ENCODE measurements around the gene TUBA8.
"Not testable (repeated sequence)": the region's sequence is repeated elsewhere in the genome, so short reads cannot be mapped to it uniquely, and the experiment has no call there.

The TUBA8 gene

DNA sequence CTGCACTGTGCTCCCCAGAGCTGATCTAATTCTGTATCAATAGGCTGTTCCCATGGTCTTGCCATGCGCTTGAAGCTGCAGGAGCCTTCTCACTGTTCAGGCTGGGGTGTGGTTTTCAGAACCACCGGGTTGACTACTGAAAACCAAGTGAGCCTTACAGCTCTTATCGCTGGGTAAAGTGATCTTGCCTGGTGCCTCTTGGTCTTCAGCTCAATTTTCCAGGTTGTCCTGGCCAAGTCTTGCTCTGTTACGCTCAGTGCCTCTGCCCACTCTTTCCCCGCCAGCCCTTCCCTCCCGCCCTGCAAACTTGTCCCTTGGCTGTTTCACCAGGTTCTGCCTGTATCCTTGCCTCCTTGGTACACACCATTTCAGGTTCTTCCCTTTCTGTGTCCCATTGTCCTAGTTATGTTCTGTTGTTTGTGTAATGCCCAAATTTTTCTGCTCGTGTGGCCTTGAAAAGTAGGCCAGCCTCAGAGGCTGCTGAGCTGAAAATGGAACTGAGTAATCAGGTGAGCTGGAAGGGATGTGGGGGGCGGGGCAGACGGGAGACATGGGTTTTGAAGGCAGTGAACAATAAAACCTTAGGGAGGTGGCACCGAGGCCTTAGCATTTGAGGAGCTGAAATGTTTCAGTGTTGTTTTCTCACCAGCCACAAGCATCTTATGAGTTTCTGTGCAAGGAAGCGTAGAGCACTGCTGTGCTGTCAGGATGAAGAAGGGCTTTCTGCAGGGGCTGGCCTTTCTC, 21.6 kb upstream of the TUBA8 start:
- no peaks in the 10 kb centered on the region for H3K27me3 Mint-ChIP-seq
- H3K27ac Mint-ChIP-seq, result peak overlapping the region in 1 of 2 donors; percentile 52
- H3K4me1 Mint-ChIP-seq, result peaks cover 8% of the 10 kb centered on the region
- ATAC-seq (no peak), DNase-seq (no peak)
- H3K4me3 Mint-ChIP-seq, result peak overlapping the region in 1 of 2 donors; percentile 29
- H3K9me3 Mint-ChIP-seq, result no peaks in the 10 kb centered on the region

DNA sequence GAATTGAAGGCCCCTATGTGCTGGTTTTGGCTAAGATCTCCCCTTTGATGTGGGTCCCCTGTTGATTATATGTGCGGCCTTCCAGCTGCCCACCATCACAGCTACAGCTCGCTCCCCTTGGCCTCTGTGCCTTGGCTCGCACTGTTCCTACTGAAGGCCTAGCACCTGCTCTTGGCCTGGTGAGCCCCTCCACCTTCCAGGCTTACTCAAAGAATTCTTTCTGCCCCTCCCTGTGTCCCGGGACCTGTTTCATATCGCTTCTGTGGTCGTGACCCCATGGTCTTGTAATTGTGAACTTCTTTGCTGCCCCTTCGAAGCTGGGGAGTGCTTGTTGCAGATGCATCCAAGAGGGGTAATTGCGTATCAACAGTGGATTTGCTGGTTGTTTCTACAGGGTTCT, 20.3 kb upstream of the TUBA8 start:
- ATAC-seq (no peak), DNase-seq (no peak)
- H3K4me1 Mint-ChIP-seq, result peaks cover 16% of the 10 kb centered on the region
- H3K9me3 Mint-ChIP-seq, result no peaks in the 10 kb centered on the region
- H3K4me3 Mint-ChIP-seq, result no peak overlapping the region
- H3K27ac Mint-ChIP-seq, result no peak overlapping the region
- no peaks in the 10 kb centered on the region for H3K27me3 Mint-ChIP-seq

DNA sequence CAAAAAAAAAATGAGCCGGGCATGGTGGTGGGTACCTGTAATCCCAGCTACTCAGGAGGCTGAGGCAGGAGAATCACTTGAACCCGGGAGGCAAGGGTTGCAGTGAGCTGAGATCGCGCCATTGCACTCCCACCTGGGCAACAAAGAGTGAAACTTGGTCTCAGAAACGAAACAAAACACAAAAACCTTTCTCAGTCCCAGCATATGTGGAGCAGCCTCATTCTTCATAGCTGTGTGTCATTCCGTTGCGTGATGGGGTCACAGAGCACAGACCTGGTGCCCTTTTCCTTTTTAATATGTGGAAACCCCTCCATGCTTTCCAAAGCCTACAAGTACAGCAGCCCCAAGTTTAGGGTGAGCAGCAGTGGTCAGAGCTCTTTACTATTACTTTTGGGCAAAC, 19.1 kb upstream of the TUBA8 start:
- H3K4me1 Mint-ChIP-seq, result peaks cover 28% of the 10 kb centered on the region
- H3K27me3 Mint-ChIP-seq, result no peaks in the 10 kb centered on the region
- no peak overlapping the region for H3K27ac Mint-ChIP-seq

DNA sequence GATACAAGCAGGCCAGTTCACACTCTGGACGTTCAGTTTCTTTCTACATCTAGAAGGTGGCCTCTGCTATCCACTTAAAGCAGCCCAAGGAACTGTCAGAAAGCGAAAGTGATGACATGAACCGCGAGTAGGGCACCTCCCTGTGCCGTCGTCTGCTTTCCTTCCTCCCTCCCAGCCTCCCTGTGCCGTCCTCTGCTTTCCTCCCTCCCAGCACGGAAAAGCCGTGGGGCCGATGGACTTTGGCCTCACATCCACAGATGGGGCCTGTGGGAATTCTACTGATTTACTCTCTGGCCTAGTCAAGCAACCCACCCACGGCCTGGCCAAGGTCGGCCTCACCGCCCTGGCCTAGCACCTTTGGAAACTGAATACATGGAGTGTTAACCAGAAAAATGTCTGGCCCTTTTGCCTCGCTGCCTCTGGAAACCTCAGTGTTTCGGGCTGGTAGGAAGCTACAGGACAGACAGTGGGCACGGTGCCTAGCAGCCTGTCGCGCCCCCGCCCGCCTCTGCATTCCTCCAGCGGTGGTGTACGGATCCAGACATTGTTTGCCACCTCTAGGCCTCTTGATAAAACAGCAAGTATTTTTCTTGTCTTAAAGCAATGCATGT, 18.6 kb upstream of the TUBA8 start:
- ATAC-seq, result peak; percentile 26
- H3K4me1 Mint-ChIP-seq, result peaks cover 34% of the 10 kb centered on the region
- H3K9me3 Mint-ChIP-seq, result no peaks in the 10 kb centered on the region
- no peak for DNase-seq
- H3K27ac Mint-ChIP-seq, result no peak overlapping the region
- no peaks in the 10 kb centered on the region for H3K27me3 Mint-ChIP-seq
- no peak overlapping the region for H3K4me3 Mint-ChIP-seq

More for the DNA sequence above, 19.1 kb upstream of the TUBA8 start:
- H3K4me3 Mint-ChIP-seq, result no peak overlapping the region
- no peaks in the 10 kb centered on the region for H3K9me3 Mint-ChIP-seq
- no peak for ATAC-seq
- DNase-seq, result no peak

DNA sequence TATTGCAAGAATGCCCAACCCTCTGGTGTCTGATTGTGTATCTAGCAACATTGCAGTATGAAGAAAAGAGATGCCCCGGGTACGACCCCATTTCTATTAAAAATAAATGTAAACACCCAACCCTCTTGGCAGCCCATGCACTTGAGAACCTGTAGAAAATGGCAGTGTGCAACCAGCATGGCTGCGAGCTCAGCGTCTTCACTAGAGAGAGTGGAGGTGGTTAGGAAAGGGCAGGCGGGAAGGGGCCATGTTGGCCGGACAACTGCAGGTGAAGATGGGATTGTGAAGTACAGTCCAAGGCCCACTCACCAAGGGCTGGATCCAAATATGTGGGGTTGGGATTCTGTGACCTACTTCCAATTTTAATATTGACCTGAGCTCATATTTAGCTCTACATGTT, 16.9 kb upstream of the TUBA8 start:
- ATAC-seq (no peak), DNase-seq (no peak)
- no peaks in the 10 kb centered on the region for H3K9me3 Mint-ChIP-seq
- H3K4me3 Mint-ChIP-seq, result no peak overlapping the region
- H3K27ac Mint-ChIP-seq, result no peak overlapping the region
- no peaks in the 10 kb centered on the region for H3K27me3 Mint-ChIP-seq
- H3K4me1 Mint-ChIP-seq, result peaks cover 35% of the 10 kb centered on the region

DNA sequence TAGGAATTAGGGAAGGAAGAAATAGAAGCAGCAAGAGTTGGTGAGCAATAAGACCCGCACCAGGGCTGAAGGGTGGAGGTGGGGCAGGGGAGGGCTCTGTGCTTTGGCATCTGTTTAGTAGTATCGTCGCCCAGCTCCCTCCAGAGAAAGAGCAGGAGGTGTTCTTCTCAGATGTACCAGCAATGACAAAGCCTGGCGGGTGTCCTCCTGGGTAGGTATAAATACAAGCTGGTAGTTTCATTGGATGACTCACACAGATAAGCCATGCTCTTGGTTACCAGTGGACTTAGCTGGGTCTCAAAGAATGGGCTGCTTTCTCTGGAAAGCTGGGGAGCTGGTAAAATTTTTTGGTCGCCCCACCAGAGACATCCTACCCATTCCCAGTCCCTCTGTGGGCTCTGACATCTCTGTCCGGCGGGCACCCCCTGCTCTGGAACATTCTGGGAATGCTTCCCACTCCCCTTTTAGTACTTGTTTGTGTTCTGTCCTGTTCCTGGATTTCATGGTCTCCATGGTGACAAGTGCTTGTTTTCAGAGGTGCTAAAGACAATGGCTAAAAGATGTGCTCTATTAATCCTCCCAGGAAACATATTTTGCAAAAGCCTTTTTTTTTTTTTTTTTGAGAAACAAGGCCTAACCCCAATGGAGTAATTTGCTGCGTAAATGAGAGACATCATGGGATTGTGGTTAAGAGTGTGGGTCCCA, 15.4 kb upstream of the TUBA8 start:
- peak overlapping the region in 1 of 2 donors; percentile 89 for H3K27ac Mint-ChIP-seq
- ATAC-seq, result no peak
- H3K4me1 Mint-ChIP-seq, result peaks cover 35% of the 10 kb centered on the region
- H3K9me3 Mint-ChIP-seq, result no peaks in the 10 kb centered on the region
- H3K27me3 Mint-ChIP-seq, result no peaks in the 10 kb centered on the region
- H3K4me3 Mint-ChIP-seq, result no peak overlapping the region
- no peak for DNase-seq

DNA sequence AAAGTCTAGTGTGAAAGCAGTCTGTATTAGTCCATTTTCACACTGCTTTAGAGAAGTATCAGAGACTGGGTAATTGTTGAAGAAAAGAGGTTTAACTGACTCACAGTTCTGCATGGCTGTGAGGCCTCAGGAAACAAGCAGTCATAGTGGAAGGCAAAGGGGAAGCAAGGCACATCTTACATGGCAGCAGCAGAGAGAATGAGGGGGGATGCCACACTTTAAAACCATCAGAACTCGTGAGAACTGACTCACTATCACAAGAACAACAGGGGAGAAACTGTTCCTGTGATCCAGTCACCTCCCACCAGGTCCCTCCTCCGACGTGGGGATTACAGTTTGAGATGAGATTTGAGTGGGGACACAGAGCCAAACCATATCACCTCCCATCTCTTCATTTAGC, 13.8 kb upstream of the TUBA8 start:
- DNase-seq (no peak), ATAC-seq (peak; percentile 83)
- Mint-ChIP-seq H3K4me1 (peaks cover 32% of the 10 kb centered on the region), H3K27me3 (no peaks in the 10 kb centered on the region), H3K9me3 (no peaks in the 10 kb centered on the region), H3K27ac (peak overlapping the region in 1 of 2 donors; percentile 54), H3K4me3 (no peak overlapping the region)

DNA sequence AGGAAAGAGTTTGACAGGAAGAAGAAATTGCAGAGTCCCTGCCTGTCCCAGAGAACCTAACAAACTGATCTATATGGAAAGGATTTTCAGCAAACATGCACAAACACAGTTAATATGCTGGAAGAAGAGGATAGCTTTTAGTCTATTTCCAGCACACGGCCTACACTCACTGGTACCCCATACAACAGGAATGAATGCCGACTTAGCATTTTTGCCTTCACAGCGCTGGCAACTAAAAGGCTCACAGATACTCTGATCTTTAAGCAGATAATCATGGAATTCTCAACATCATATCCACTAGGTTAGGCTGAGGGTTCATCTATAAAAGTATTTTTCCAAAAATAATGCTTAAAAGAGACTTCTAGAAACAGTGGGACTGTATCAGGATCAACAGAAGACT, 9.8 kb upstream of the TUBA8 start:
- no peak overlapping the region for H3K27ac Mint-ChIP-seq
- H3K9me3 Mint-ChIP-seq, result peaks cover 3 to 13% of the 10 kb centered on the region in 2 donors
- DNase-seq (no peak), ATAC-seq (no peak)
- no peaks in the 10 kb centered on the region for H3K27me3 Mint-ChIP-seq
- no peak overlapping the region for H3K4me3 Mint-ChIP-seq
- peaks cover 41% of the 10 kb centered on the region for H3K4me1 Mint-ChIP-seq

DNA sequence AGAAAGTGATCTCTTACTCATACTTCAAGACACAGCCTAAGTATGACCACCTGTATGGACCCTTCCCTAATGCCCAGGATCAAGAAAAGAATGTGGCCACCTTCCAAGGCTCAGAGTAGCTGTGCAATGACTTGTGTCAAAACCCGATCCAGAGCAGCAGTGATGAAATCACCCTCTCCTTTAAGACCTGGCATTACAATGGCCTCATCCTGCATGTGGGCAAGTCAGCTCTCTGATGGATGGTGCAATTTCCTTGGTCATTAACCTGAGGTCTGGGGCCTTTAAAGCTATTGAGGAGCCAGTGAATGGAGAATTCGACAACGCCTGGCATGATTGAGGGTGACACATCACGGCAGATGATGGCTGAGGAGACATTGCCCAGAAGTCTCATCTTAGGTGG, 9.1 kb upstream of the TUBA8 start:
- no peak overlapping the region for H3K4me3 Mint-ChIP-seq
- no peak for ATAC-seq
- no peak for DNase-seq
- H3K27ac Mint-ChIP-seq, result no peak overlapping the region
- no peaks in the 10 kb centered on the region for H3K27me3 Mint-ChIP-seq
- H3K4me1 Mint-ChIP-seq, result peaks cover 41% of the 10 kb centered on the region
- peaks cover 10 to 16% of the 10 kb centered on the region in 2 donors for H3K9me3 Mint-ChIP-seq

DNA sequence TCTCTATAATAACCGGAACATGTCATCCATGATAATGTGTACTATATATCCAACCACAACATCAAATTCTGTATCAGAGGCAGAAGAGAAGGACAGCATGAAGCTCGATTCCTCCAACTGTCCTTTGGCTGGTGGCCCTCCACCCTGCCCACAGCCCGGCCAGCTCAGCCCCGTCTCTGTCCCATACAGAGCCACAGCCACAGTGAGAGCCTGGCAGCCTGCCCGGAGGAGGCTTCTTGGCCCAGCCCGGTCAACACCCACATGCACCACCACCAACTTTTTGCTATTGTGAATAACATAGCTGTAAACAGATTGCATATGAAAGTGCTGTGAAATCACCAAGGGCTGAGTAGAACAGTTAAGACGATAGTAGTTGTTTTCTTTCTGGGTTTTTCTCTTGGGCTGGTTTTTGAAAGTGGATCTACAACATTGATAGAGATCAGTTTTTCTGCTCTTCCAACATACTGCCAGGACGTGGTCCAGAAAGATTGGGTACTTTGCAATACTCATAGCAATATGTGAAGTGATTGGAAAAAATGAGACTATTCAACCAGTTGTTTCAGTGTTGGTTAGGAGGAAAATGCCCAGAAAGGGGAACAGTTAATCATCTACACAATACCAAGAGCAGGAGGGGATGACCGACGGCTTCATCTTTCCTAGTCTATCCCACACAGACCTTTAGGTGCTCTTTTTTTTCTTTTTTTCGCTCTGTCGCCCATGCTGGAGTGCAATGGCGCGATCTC, 6.9 kb upstream of the TUBA8 start:
- peaks cover 20 to 21% of the 10 kb centered on the region in 2 donors for H3K9me3 Mint-ChIP-seq
- peak in 1 of 2 donors; percentile 41 for DNase-seq
- peaks cover 43% of the 10 kb centered on the region for H3K4me1 Mint-ChIP-seq
- H3K4me3 Mint-ChIP-seq, result peak overlapping the region in 1 of 2 donors; percentile 40
- H3K27me3 Mint-ChIP-seq, result peaks cover 17% of the 10 kb centered on the region
- peak overlapping the region; percentile 59 to 79 for H3K27ac Mint-ChIP-seq
- ATAC-seq, result peak; percentile 91

DNA sequence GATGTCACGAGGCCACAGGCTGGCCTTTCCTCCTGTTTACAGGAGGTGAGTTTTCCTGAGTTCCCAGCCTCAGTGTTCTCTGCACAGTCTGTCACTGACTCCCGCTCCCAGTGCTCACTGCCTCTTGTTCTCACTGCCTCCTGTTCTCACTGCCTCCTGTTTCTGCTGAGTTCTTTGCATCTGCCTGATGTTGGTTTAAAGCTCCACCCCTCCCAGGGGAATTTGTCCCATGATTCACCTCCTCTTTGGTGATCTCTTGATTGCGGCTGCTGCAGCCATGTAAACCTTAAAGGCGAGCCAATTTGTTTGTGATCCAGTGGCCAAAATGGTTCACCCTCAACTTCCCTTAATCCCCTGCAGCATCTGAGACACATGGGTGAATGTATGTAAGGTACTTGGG, 6.0 kb upstream of the TUBA8 start:
- Mint-ChIP-seq H3K4me3 (peak overlapping the region in 1 of 2 donors; percentile 23), H3K9me3 (peaks cover 20 to 21% of the 10 kb centered on the region in 2 donors), H3K27ac (peak overlapping the region in 1 of 2 donors; percentile 83), H3K4me1 (peaks cover 45% of the 10 kb centered on the region), H3K27me3 (peaks cover 25% of the 10 kb centered on the region)
- no peak for ATAC-seq
- DNase-seq, result no peak

DNA sequence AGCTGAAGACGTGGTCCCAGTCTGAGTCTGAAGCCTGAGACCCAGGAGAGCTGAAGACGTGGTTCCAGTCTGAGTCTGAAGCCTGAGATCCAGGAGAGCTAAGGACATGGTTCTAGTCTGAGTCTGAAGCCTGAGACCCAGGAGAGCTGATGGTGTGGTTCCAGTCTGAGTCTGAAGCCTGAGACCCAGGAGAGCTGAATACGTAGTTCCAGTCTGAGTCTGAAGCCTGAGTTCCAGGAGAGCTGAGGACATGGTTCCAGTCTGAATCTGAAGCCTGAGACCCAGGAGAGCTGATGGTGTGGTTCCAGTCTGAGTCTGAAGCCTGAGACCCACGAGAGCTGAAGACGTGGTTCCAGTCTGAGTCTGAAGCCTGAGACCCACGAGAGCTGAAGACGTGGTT, 4.6 kb upstream of the TUBA8 start:
- DNase-seq, H3K27ac Mint-ChIP-seq, ATAC-seq: not testable (repeated sequence)
- peaks cover 40% of the 10 kb centered on the region for H3K27me3 Mint-ChIP-seq
- peaks cover 20 to 21% of the 10 kb centered on the region in 2 donors for H3K9me3 Mint-ChIP-seq
- H3K4me1 Mint-ChIP-seq, result peaks cover 60% of the 10 kb centered on the region
- peak overlapping the region in 1 of 2 donors; percentile 7 for H3K4me3 Mint-ChIP-seq

DNA sequence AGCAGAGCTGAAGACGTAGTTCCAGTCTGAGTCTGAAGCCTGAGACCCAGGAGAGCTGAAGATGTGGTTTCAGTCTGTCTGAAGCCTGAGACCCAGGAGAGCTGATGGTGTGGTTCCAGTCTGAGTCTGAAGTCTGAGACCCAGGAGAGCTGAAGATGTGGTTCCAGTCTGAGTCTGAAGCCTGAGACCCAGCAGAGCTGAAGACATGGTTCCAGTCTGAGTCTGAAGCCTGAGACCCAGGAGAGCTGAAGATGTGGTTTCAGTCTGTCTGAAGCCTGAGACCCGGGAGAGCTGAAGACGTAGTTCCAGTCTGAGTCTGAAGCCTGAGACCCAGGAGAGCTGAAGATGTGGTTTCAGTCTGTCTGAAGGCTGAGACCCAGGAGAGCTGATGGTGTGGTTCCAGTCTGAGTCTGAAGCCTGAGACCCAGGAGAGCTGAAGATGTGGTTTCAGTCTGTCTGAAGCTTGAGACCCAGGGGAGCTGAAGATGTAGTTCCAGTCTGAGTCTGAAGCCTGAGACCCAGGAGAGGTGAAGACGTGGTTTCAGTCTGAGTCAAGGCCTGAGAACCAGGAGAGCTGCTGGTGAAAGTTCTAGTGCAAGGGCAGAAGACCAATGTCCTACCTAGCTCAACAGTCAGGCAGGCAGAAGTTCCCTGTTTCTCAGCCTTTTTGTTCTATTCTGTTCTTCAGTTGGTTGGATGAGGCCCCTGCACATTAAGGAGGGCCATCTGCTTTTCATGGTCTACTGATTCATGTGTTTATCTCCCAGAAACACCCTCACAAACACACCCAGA, 3.9 kb upstream of the TUBA8 start:
- Mint-ChIP-seq H3K4me3 (peak overlapping the region in 1 of 2 donors; percentile 24), H3K27me3 (peaks cover 47% of the 10 kb centered on the region), H3K4me1 (peaks cover 64% of the 10 kb centered on the region), H3K9me3 (peaks cover 20 to 21% of the 10 kb centered on the region in 2 donors)
- ATAC-seq (peak; percentile 51), DNase-seq (peak in 1 of 2 donors; percentile 75)
- H3K27ac Mint-ChIP-seq, result not testable (repeated sequence)

DNA sequence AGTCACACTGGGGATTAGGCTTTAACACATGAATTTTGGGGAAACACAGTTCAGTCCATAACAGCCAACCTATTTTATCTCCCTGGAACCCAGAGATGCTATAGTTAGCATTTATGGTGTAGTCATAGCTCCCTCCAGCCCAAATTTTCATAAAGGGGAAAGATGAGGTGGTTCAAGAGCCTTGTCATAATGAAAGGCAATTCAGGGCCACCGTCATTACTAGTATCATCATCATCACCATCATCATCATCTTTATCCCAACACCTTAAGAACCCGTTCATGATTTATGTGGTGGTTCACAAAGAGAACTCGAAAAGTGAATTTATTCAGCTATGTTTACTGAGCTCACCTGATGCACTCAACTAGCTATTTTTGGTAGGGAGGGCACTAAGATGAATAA, 2.4 kb upstream of the TUBA8 start:
- peaks cover 61% of the 10 kb centered on the region for H3K27me3 Mint-ChIP-seq
- no peak for DNase-seq
- H3K4me1 Mint-ChIP-seq, result peaks cover 59% of the 10 kb centered on the region
- peaks cover 20 to 21% of the 10 kb centered on the region in 2 donors for H3K9me3 Mint-ChIP-seq
- no peak overlapping the region for H3K4me3 Mint-ChIP-seq
- no peak overlapping the region for H3K27ac Mint-ChIP-seq
- ATAC-seq, result no peak

All from stimulated activated naive CD8-positive, alpha-beta T cell treated with anti-CD3 and anti-CD28 coated beads, Interleukin-15, amount 100 ng/mL, for 72 hours (primary cell).